Measurements from ENCODE around the gene EP400.

The EP400 gene

DNA sequence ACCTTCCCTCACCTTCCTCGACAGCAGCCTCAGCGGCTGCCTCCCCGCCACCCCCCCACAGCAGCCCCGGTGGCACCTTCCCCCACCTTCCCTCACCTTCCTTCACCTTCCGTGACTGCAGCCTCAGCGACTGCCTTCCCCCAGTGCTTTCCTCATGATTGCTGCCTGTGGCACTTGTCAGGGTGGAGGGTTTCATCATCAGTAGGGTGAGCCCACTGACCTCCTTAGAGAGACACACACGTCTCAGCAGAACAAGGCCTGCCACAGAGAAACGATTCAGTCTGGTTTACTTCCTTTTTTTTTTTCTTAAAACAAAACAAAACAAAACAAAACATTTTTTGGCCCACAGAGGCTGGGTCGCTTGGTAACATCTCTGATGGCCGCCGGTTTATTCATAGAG, 75.0 kb downstream of the EP400 start:
- in situ Hi-C loops (cut with MboI; ENCODE audit: low pct_unique_long_range_greater_than_20kb, low sequenced_read_pairs, unreplicated experiment) = no loop called here
- TF ChIP-seq, protein P1, sequence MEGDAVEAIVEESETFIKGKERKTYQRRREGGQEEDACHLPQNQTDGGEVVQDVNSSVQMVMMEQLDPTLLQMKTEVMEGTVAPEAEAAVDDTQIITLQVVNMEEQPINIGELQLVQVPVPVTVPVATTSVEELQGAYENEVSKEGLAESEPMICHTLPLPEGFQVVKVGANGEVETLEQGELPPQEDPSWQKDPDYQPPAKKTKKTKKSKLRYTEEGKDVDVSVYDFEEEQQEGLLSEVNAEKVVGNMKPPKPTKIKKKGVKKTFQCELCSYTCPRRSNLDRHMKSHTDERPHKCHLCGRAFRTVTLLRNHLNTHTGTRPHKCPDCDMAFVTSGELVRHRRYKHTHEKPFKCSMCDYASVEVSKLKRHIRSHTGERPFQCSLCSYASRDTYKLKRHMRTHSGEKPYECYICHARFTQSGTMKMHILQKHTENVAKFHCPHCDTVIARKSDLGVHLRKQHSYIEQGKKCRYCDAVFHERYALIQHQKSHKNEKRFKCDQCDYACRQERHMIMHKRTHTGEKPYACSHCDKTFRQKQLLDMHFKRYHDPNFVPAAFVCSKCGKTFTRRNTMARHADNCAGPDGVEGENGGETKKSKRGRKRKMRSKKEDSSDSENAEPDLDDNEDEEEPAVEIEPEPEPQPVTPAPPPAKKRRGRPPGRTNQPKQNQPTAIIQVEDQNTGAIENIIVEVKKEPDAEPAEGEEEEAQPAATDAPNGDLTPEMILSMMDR (IDR thresholded peaks at IDR 0.05; ENCODE audit: extremely low read depth, insufficient read depth, missing control alignments) = no peak
- no peak for DNase-seq (ENCODE audit: low spot score)

- TF ChIP-seq, protein P1 (IDR thresholded peaks at IDR 0.05; ENCODE audit: extremely low read depth, insufficient read depth, missing control alignments) = no peak
- in situ Hi-C loops (cut with MboI; ENCODE audit: low pct_unique_long_range_greater_than_20kb, low sequenced_read_pairs, unreplicated experiment) = no loop called here
- no peak for DNase-seq (ENCODE audit: low spot score)
Observed at GRCh38 chr12:132025526-132025925, 75.8 kb downstream of the EP400 start.

DNA sequence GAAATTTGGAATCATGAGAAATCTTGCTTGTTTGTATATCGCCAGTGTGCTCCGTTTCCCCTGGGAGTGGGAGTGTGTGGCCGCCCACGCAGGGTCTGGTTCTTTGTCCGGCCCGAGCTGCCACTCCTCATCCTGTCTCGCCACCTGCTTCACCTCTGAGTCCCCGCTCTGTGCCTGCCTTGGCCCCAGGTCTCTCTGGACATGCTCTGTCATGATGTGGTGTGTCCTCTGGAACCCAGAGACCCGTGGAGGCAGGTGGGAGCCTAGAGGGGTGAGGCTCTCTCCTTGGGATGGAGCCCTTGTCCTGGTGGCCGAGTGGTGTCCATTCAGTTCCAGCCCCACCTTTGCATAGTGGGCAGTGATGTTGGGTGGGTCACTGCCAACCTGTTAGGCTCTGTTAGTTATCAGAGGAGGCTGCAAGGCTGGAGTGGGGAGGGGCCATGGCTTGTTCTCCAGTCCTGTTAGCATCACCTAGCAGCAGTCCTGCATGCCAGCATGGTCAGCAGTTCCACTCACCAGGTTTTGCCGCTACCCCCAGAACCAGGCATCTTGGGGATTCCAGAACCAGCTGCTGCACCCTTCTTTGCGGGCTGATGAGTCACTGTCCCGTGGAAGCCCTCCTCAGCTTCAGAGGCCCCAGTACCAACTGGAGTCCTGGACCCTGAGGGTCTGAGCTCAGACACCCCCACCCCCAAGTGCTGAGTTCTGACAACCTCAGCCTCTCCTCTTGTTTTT, 76.5 kb downstream of the EP400 start:
- DNase-seq (ENCODE audit: low spot score) = no peak
- TF ChIP-seq, protein P1 (IDR thresholded peaks at IDR 0.05; ENCODE audit: extremely low read depth, insufficient read depth, missing control alignments) = no peak
- in situ Hi-C loops (cut with MboI; ENCODE audit: low pct_unique_long_range_greater_than_20kb, low sequenced_read_pairs, unreplicated experiment) = no loop called here

DNA sequence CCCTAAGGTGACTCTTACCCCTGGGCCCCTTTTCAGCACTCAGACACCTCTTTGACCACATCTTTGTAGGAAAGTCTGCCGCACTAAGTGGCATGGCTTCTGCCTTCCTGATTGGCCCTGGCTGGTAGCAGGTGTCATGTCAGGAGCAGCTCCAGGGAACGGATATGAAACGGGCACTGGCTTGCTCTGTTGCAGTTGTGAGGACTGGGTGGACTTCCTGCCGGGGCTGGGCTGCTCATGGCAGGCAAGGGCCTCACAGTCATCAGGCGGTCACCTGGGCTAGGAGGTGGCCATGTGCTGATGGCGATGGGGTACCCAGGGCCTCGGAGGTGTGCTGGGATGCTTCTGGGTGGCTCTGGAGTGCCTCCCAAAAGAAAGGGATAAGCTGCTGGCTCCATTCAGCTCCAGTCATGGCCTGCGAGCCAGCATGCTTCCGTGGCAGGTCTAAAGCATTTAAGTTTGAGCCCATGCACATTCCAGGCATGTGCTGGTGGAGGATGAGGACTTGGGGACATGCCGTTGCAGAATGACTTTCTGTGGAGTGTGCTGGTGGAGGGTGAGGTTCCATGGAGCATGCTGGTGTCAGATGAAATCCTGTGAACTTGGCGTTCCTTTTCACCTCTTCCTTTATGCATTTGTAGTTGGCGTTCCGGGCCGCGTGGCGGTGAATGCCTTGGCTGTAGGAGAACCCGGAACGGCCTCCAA, 77.2 kb downstream of the EP400 start:
- no peak for DNase-seq (ENCODE audit: low spot score)
- TF ChIP-seq, protein P1 (IDR thresholded peaks at IDR 0.05; ENCODE audit: extremely low read depth, insufficient read depth, missing control alignments) = no peak
- in situ Hi-C loops (cut with MboI; ENCODE audit: low pct_unique_long_range_greater_than_20kb, low sequenced_read_pairs, unreplicated experiment) = no loop called here

DNA sequence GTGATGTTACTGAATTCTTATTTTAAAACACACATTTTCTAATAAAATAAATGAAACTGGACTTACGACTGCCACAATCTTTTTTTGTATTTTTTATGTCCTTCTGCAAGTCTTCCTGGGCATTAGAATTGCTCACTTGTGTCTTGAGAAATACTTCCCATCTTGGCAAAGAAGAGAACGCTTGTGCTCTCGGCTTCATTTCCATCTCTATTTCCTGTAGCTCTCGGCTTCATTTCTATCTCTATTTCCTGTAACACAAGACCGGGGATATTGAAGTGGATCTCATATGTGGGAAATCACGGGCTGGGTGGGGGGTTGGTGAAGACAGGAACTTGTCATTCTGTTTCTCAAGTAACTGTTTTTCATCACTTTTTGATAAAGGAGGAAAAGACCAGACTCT, 77.9 kb downstream of the EP400 start:
- TF ChIP-seq, protein P1 (IDR thresholded peaks at IDR 0.05; ENCODE audit: extremely low read depth, insufficient read depth, missing control alignments) = no peak
- DNase-seq (ENCODE audit: low spot score) = no peak
- in situ Hi-C loops (cut with MboI; ENCODE audit: low pct_unique_long_range_greater_than_20kb, low sequenced_read_pairs, unreplicated experiment) = no loop called here

DNA sequence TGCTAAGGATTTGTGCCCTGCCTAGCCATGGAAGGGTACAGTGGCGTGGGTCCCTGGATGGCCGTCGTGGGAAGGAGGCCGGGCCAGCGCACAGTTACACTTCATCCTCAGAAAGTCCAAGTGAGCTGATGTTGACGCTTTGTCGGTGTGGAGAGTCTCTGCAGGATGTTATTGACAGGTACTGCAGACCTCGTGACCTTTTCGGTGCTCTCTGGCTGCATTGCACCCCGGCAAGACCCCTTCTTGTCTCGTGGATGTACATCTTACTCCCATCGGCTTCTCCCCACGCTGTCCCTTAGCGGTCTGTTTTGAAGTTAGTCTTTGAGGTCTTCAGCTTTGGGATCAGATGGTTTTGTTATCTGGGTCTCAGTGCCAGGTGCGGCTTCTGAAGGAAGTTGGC, 78.4 kb downstream of the EP400 start:
- in situ Hi-C loops (cut with MboI; ENCODE audit: low pct_unique_long_range_greater_than_20kb, low sequenced_read_pairs, unreplicated experiment) = no loop called here
- DNase-seq (ENCODE audit: low spot score) = no peak
- TF ChIP-seq, protein P1 (IDR thresholded peaks at IDR 0.05; ENCODE audit: extremely low read depth, insufficient read depth, missing control alignments) = no peak
